GM13976 (cell line): ENCODE data around the gene CDKL1.

Experiments
- DNase-seq: peaks from one replicate; pipeline ENCODE4 v3.0.0; 2012; ENCODE audit warnings: low spot score
- CTCF ChIP-seq: IDR thresholded peaks from 2 replicates; pipeline ENCODE4 v1.5.1; 2012; ENCODE audit warnings: borderline replicate concordance, mild to moderate bottlenecking; ENCODE audit not compliant: insufficient read depth; ENCODE audit errors: extremely low read depth, missing control alignments, control extremely low read depth
- in situ Hi-C: fragments of 300-500 bp; cut with MboI; formaldehyde crosslinking; loops from one replicate; pipeline ENCODE4 v1.12.0; 2022; ENCODE audit warnings: low sequenced_read_pairs, mixed read lengths, inconsistent platforms; ENCODE audit not compliant: unreplicated experiment

CDKL1 gene

GRCh38 chr14:50396631-50397389, at the start of gene CDKL1:
Gene CDKL1, minus strand, starts transcription at chr14:50396881. Its CDS starts 1,013 bp downstream, at chr14:50395868.
- peak; percentile 72 for DNase-seq
- no peak for TF ChIP-seq CTCF
- in situ Hi-C loops, result no loop called here

DNA sequence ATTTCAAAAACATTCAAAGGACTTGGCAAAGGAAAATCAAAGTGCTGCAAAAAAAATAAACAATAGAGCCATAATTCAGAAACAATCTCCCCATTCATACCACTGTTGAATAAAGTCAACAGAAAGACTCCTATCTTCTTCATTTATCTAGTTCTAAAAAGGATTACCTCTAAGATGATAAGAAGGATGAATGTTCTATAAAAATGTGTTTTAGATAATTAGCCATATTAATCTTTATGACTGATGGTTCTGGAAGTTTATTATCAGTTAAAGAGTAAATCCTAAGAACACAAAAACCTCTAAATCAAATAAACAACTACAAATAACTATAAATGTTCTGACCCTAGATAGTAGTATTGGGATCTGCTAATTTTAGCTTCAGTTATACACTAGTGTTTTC, 37.8 kb upstream of the CDKL1 start:
- no peak for DNase-seq
- in situ Hi-C loops, result no loop called here
- TF ChIP-seq CTCF, result no peak

- no peak for TF ChIP-seq CTCF
- no peak for DNase-seq
- in situ Hi-C loops, result no loop called here
These were observed 35.5 kb upstream of the CDKL1 start for GRCh38 chr14:50432131-50432530.

DNA sequence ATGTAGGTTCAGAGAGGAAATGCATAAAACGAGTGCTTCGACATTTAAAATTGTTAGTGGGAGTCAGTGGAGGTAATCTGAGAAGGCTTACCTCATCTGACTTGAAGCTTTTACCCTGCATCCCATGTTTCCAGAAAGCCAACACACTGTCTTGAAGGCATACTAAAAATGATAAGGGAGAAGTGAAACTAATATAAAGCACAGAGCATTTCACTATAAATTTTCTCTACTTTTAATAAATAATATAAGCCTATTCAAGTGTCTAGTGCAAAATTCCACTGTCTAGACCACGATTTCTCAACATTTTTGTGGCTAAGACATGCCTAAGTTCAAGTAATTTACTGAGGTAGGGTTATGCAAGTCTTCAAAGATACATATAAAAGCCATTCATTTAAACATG, 29.1 kb upstream of the CDKL1 start:
- in situ Hi-C loops, result no loop called here
- DNase-seq, result no peak
- TF ChIP-seq CTCF, result no peak

DNA sequence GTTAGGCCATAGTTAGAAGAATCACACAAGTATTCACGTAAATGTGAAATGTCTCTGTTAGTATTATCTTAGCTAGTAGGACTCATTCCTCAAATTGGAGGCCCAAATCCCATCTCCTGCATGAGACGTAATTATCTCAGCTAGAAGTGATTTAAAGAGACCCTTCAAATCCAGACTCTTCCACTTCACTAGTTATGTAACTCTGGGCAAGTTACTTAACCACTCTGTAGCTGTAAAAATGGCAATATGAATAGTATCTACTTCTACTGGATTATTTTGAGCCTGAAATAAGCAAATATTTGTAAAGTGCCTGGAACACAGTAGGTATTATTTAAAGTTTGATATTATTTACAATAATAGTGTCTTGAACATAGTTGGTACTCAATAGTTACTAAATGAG, 28.4 kb upstream of the CDKL1 start:
- no peak for TF ChIP-seq CTCF

DNA sequence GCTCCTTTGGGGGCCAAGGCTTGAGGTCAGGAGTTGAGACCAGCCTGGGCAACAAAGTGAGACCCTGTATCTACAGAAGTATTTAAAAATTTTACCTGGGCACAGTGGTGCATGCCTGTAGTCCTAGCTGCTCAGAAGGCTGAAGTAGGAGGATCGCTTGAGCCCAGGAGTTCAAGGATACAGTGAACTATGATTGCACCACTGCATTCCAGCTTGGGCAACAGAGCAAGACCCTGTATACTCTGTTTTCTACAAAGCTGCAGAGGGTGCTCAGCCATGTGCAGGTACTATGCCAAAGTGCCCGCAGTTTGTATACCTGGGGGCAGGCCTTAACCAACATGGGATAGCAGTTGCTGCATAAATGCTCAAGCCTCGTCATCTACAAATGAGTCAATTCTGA, 26.8 kb upstream of the CDKL1 start:
- no peak for TF ChIP-seq CTCF
- DNase-seq, result no peak
- in situ Hi-C loops, result no loop called here

More for the DNA sequence above, 28.4 kb upstream of the CDKL1 start:
- no peak for DNase-seq
- in situ Hi-C loops, result no loop called here

DNA sequence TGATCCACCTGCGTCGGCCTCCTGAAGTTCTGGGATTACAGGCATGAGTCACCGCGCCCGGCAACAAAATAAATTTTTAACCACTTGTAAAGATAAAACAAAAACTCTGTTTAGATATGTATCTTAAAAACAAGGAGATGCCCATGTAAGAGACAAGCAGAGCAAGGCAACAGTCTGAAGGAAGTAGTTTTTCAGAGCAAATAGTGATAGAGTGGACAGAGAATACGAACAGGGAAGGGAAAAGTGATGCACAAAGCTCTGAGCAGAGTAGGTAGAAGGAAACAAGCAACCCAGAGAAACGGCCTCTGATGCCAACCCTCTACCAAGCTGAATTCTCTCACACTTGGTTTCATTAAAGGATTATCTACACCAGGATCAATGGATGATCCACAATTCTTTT, 24.8 kb upstream of the CDKL1 start:
- in situ Hi-C loops, result no loop called here
- no peak for DNase-seq
- no peak for TF ChIP-seq CTCF
